ENCODE measurements around the gene MCC. TPM values are rescaled to one million over a fixed set of nuclear protein-coding genes. Genes with fewer than 3 reads are reported as not detected.

The MCC gene
- total RNA-seq, 1 experiment from 2014 or later, result 0.60 TPM

- intact Hi-C loops (cut with micrococcal nuclease; ENCODE audit: unreplicated experiment), result no loop called here
- Histone ChIP-seq H3K4me3 (ENCODE audit: low read depth, low read length, poor library complexity, severe bottlenecking) (no peak overlapping the region), H3K27me3 (replicated peaks; ENCODE audit: insufficient read depth, low read depth, low read length, poor library complexity) (no peaks in the 10 kb centered on the region), H3K9me3 (ENCODE audit: low read depth, low read length, poor library complexity, severe bottlenecking) (no peaks in the 10 kb centered on the region), H3K36me3 (ENCODE audit: insufficient read depth, low read length, poor library complexity, severe bottlenecking) (no peaks in the 10 kb centered on the region), H3K4me1 (ENCODE audit: insufficient read depth, low read length, poor library complexity, severe bottlenecking) (peaks cover 5% of the 10 kb centered on the region), H3K27ac (ENCODE audit: low read depth, low read length, poor library complexity, severe bottlenecking) (no peak overlapping the region)
- DNase-seq (ENCODE audit: low spot score), result no peak
- no peak for TF ChIP-seq EZH2 (IDR thresholded peaks at IDR 0.05; ENCODE audit: borderline replicate concordance, low read depth, low read length, poor library complexity, severe bottlenecking)
- no peak for TF ChIP-seq CTCF (conservative IDR thresholded peaks at IDR 0.05; ENCODE audit: low read depth, low read length)
- CTCF ChIA-PET, result no interaction called here
- no TSS peak for BruUV-seq (replicated peaks)
- POLR2A ChIA-PET (ENCODE audit: low non-redundant PET), result no interaction called here
Observed at GRCh38 chr5:112973904-112974303, 514.3 kb downstream of the MCC start.

GRCh38 chr5:112973036-112973435 lies 515.2 kb downstream of the MCC start:
- no TSS peak for BruUV-seq (replicated peaks)
- no peak for TF ChIP-seq CTCF (conservative IDR thresholded peaks at IDR 0.05; ENCODE audit: low read depth, low read length)
- no peak for TF ChIP-seq EZH2 (IDR thresholded peaks at IDR 0.05; ENCODE audit: borderline replicate concordance, low read depth, low read length, poor library complexity, severe bottlenecking)
- H3K27me3 ChIP-seq (replicated peaks; ENCODE audit: insufficient read depth, low read depth, low read length, poor library complexity), result no peaks in the 10 kb centered on the region
- CTCF ChIA-PET, result no interaction called here
- peaks cover 3% of the 10 kb centered on the region for H3K4me1 ChIP-seq (ENCODE audit: insufficient read depth, low read length, poor library complexity, severe bottlenecking)
- no peak for DNase-seq (ENCODE audit: low spot score)
- intact Hi-C loops (cut with micrococcal nuclease; ENCODE audit: unreplicated experiment), result no loop called here
- POLR2A ChIA-PET (ENCODE audit: low non-redundant PET), result no interaction called here
- no peak overlapping the region for H3K4me3 ChIP-seq (ENCODE audit: low read depth, low read length, poor library complexity, severe bottlenecking)
- no peak overlapping the region for H3K27ac ChIP-seq (ENCODE audit: low read depth, low read length, poor library complexity, severe bottlenecking)
- no peaks in the 10 kb centered on the region for H3K36me3 ChIP-seq (ENCODE audit: insufficient read depth, low read length, poor library complexity, severe bottlenecking)
- H3K9me3 ChIP-seq (ENCODE audit: low read depth, low read length, poor library complexity, severe bottlenecking), result no peaks in the 10 kb centered on the region

Other genes starting within 250 kb of the MCC start
- not detected in 2 replicates for gene TSSK1B, start 53.5 kb downstream of the MCC start, total RNA-seq (2021)
- gene YTHDC2, start 25.2 kb upstream of the MCC start, total RNA-seq (2021), result 24.3 and 26.0 TPM in 2 replicates

Data from A673 (cell line).